Stomach (tissue), 4 donors: ENCODE measurements around the gene ACP2.

Source experiments
- CTCF ChIP-seq, 7 experiments: fragments of 450-650 bp in 4 of 7; fragments of 200-600 bp in 3 of 7; sonication (generic) in 3 of 7; IDR thresholded peaks; one replicate each; pipeline ENCODE4 v1.5.1; 2016 to 2019; ENCODE audit warnings: antibody characterized with exemption in 7 of 7, control low read depth in 2 of 7, mild to moderate bottlenecking in 1 of 7
- EP300 ChIP-seq: sonication (generic); formaldehyde crosslinking; IDR thresholded peaks from one replicate; pipeline ENCODE4 v1.6.1; 2017; ENCODE audit warnings: antibody characterized with exemption
- POLR2A ChIP-seq, 4 donors: fragments of 450-650 bp; IDR thresholded peaks; one replicate each; pipeline ENCODE4 v1.6.1; 2016; ENCODE audit warnings: antibody characterized with exemption in 4 of 4, control low read depth in 2 of 4, mild to moderate bottlenecking in 1 of 4, moderate library complexity in 1 of 4
- POLR2AphosphoS5 ChIP-seq, 3 donors: sonication (generic); formaldehyde crosslinking; IDR thresholded peaks; one replicate each; pipeline ENCODE4 v1.6.1; 2016; ENCODE audit warnings: antibody characterized with exemption in 3 of 3

GRCh38 chr11:47201015-47201414 is 47.6 kb downstream of the ACP2 start:
- TF ChIP-seq CTCF (IDR thresholded peaks at IDR 0.05) (no peak), POLR2AphosphoS5 (IDR thresholded peaks at IDR 0.05) (no peak), POLR2A (IDR thresholded peaks at IDR 0.05) (no peak), EP300 (no peak)
